Endothelial cell of umbilical vein (primary cell): ENCODE data around the gene TMEM158. TPM values are rescaled to one million over a fixed set of nuclear protein-coding genes. Genes with fewer than 3 reads are reported as not detected.
A peak's percentile ranks its signal among the peaks of the same experiment; 100 is the strongest.

Experiments
- Bru-seq: library from RNA; stranded (reverse); fragments of 400-500 nt; gene quantifications from one replicate; lab custom pipeline; 2021; lab: Mats Ljungman, UMichigan
- BruChase-seq, 2 experiments: library from RNA; stranded (reverse); fragments of 400-500 nt; gene quantifications; one replicate each; lab custom pipeline; 2021; lab: Mats Ljungman, UMichigan
- BruUV-seq: library from RNA; stranded (reverse); fragments of 400-500 nt; replicated peaks from 2 replicates; lab custom pipeline; 2021; lab: Mats Ljungman, UMichigan
- CTCF ChIA-PET: fragments of 300-600, 350-600 bp; sonication (Branson Sonifier 250); formaldehyde crosslinking; loops from one replicate; lab custom pipeline; 2021; ENCODE audit warnings: antibody characterized with exemption, inconsistent platforms; lab: Charles Lee
- POLR2A ChIA-PET: fragments of 300-600, 350-600 bp; sonication (Branson Sonifier 250); formaldehyde crosslinking; loops from one replicate; lab custom pipeline; 2021; ENCODE audit warnings: antibody characterized with exemption, inconsistent platforms; lab: Charles Lee
- DNase-seq: peaks from one replicate; pipeline ENCODE4 v3.0.0-alpha.2; 2011; ENCODE audit warnings: low read depth, low spot score
- FAIRE-seq: peaks from 2 replicates; lab custom pipeline; 2011; peaks lifted over from hg19 to GRCh38; lab: Jason Lieb, UNC
- H2AFZ ChIP-seq: 2 replicates; pipeline ENCODE4 v1.6.0; 2012; ENCODE audit warnings: low read depth, low read length, control low read depth, inconsistent platforms
- H3K27ac ChIP-seq: 2 replicates; pipeline ENCODE4 v1.5.1; 2011; ENCODE audit warnings: low read depth, mild to moderate bottlenecking, control low read depth, low read length, moderate library complexity; ENCODE audit not compliant: insufficient read depth
- H3K27me3 ChIP-seq, 2 experiments: 2 replicates each; pipeline versions ENCODE4 v1.6.0 to v1.6.1; 2011; ENCODE audit warnings: low read length in 2 of 2, mixed read lengths in 1 of 2; ENCODE audit not compliant: control insufficient read depth in 2 of 2, insufficient read depth in 2 of 2
- H3K36me3 ChIP-seq, 2 experiments: 2 replicates in 1 of 2; 3 replicates in 1 of 2; pipeline ENCODE4 v1.5.1; 2011; ENCODE audit warnings: low read length in 2 of 2, mild to moderate bottlenecking in 1 of 2, moderate library complexity in 1 of 2; ENCODE audit not compliant: control insufficient read depth in 2 of 2, insufficient read depth in 2 of 2; ENCODE audit errors: extremely low read depth in 1 of 2
- H3K4me1 ChIP-seq: 3 replicates; pipeline ENCODE4 v1.5.1; 2011; ENCODE audit warnings: mild to moderate bottlenecking, low read length; ENCODE audit not compliant: control insufficient read depth, insufficient read depth; ENCODE audit errors: extremely low read depth
- H3K4me2 ChIP-seq: 2 replicates; pipeline ENCODE4 v1.6.1; 2011; ENCODE audit warnings: low read length, control low read depth, mixed read lengths; ENCODE audit not compliant: insufficient read depth
- H3K4me3 ChIP-seq, 3 experiments: fragments of 200-600 bp in 1 of 3; sonication (generic), shearing (Covaris generic) in 1 of 3; replicated peaks in 1 of 3; 2 replicates each; pipeline ENCODE4 v1.5.1; 2011 to 2016; ENCODE audit warnings: control low read depth in 3 of 3, low read length in 3 of 3, mild to moderate bottlenecking in 2 of 3, inconsistent platforms in 1 of 3, low read depth in 1 of 3, moderate library complexity in 1 of 3; ENCODE audit not compliant: insufficient read depth in 1 of 3
- H3K79me2 ChIP-seq: 2 replicates; pipeline ENCODE4 v1.6.0; 2012; ENCODE audit warnings: low read length, inconsistent platforms; ENCODE audit not compliant: control insufficient read depth, insufficient read depth
- H3K9ac ChIP-seq: replicated peaks from 2 replicates; pipeline ENCODE3; 2011; ENCODE audit warnings: low read length, control low read depth; ENCODE audit not compliant: insufficient read depth; ENCODE audit errors: extremely low read depth
- H3K9me1 ChIP-seq: replicated peaks from 3 replicates; pipeline ENCODE4 v1.6.0; 2011; ENCODE audit warnings: mild to moderate bottlenecking, low read length; ENCODE audit not compliant: control insufficient read depth, insufficient read depth; ENCODE audit errors: extremely low read depth
- H3K9me3 ChIP-seq: replicated peaks from 2 replicates; pipeline ENCODE4 v1.5.1; 2012; ENCODE audit warnings: low read length, inconsistent platforms; ENCODE audit not compliant: control insufficient read depth, insufficient read depth
- H4K20me1 ChIP-seq: replicated peaks from 2 replicates; pipeline ENCODE3; 2011; ENCODE audit warnings: mild to moderate bottlenecking, low read length; ENCODE audit not compliant: control insufficient read depth, insufficient read depth; ENCODE audit errors: extremely low read depth
- CTCF ChIP-seq, 2 donors: IDR thresholded peaks; 1 replicate in 1 of 2; 2 replicates in 1 of 2; pipeline ENCODE4 v1.5.1; 2011; ENCODE audit warnings: low read length in 2 of 2, mild to moderate bottlenecking in 2 of 2, moderate library complexity in 2 of 2, control low read depth in 1 of 2, inconsistent platforms in 1 of 2, low read depth in 1 of 2; ENCODE audit not compliant: insufficient read depth in 1 of 2; ENCODE audit errors: extremely low read depth in 1 of 2
- MAX ChIP-seq: IDR thresholded peaks from 2 replicates; pipeline ENCODE4 v1.6.1; 2011; ENCODE audit not compliant: insufficient read depth, insufficient read length
- MYC ChIP-seq: IDR thresholded peaks from one replicate; pipeline ENCODE4 v1.6.1; 2011; ENCODE audit warnings: mild to moderate bottlenecking, low read depth, low read length
- POLR2AphosphoS5 ChIP-seq: IDR thresholded peaks from 2 replicates; pipeline ENCODE4 v1.6.1; 2012; ENCODE audit warnings: low read depth, mild to moderate bottlenecking, control low read depth, low read length, moderate library complexity; ENCODE audit not compliant: insufficient read depth
- dilution Hi-C: fragments of 300-500 bp; cut with MboI; formaldehyde crosslinking; loops from one replicate; pipeline ENCODE4 v1.15.0; 2019; ENCODE audit warnings: low sequenced_read_pairs; ENCODE audit not compliant: extremely low pct_ligation_motif_present
- intact Hi-C: fragments of 100-400 bp; cut with micrococcal nuclease; formaldehyde crosslinking; loops from one replicate; pipeline ENCODE4 v1.10.0; 2022
- long read RNA-seq: library from polyadenylated mRNA; stranded (forward); transcript quantifications from one replicate; pipeline ENCODE4 v2.0.0, GENCODE V29; 2021
- polyA minus RNA-seq, 3 experiments: library from RNA; depleted of rRNA, polyadenylated mRNA; stranded (reverse); fragments of >200 nt; gene quantifications; 1 replicate in 1 of 3; 2 replicates in 2 of 3; pipeline ENCODE4 v1.2.3, GENCODE V29; 2011
- polyA plus RNA-seq, 4 experiments: library from polyadenylated mRNA; depleted of rRNA in 3 of 4; stranded (reverse) in 3 of 4; unstranded in 1 of 4; fragments of >200 nt; gene quantifications; 2 replicates each; pipeline versions ENCODE4 v1.2.1 to v1.2.3, GENCODE V29; 2011 to 2012; ENCODE audit warnings: missing spikeins in 1 of 4
- total RNA-seq: library from RNA; stranded (reverse); gene quantifications from 2 replicates; pipeline ENCODE4 v1.2.3, GENCODE V29; 2021

TMEM158 gene
- total RNA-seq (0.42 TPM in 2 replicates), polyA plus RNA-seq (0.15 and 0.21 TPM in 2 replicates), polyA minus RNA-seq (0.30 TPM in 1 of 2 replicates, not detected in the other), Bru-seq, nascent RNA (percentile 21 among the genes with signal in this experiment), BruChase-seq, experiment 1, labeled RNA remaining after a 6-hour chase (percentile 46 among the genes with signal in this experiment), BruChase-seq, experiment 2, labeled RNA remaining after a 2-hour chase (percentile 25 among the genes with signal in this experiment)
- polyA plus RNA-seq (2011; cell fraction: cytosol; rRNA removed), result 0.10 and 0.11 TPM in 2 replicates
- polyA plus RNA-seq (2011; cell fraction: nucleus; rRNA removed), result 0.07 and 0.11 TPM in 2 replicates
- polyA plus RNA-seq (2012), result 0.48 and 3.1 TPM in 2 replicates
- polyA minus RNA-seq (2011; cell fraction: cytosol; rRNA and poly(A)+ RNA removed), result 1.7 TPM
- polyA minus RNA-seq (2011; cell fraction: nucleus; rRNA and poly(A)+ RNA removed), result 0.29 TPM in 1 of 2 replicates, not detected in the other
- long read RNA-seq, partial matches to known transcripts, result 0 of 4 reads
- long read RNA-seq, other reads (novel, unspliced or antisense), result 0 of 4 reads

GRCh38 chr3:45226206-45226915, at the start of gene TMEM158:
Gene TMEM158, minus strand, starts transcription at chr3:45226287. Its CDS starts 260 bp downstream, at chr3:45226027.
- DNase-seq (peak; percentile 40), FAIRE-seq (no peak)
- Histone ChIP-seq H3K4me3 (peak within 1 kb of the TSS; percentile 26 to 76 (median 45)), H3K27ac (no peak within 1 kb of the TSS), H3K4me1 (peaks cover 10% of the 10 kb centered on the region), H3K4me2 (peak within 1 kb of the TSS; percentile 82), H2AFZ (peak within 1 kb of the TSS; percentile 94), H4K20me1 (no peaks in the 10 kb centered on the region), H3K9ac (no peak within 1 kb of the TSS), H3K9me3 (no peaks in the 10 kb centered on the region), H3K79me2 (no peaks in the 10 kb centered on the region), H3K9me1 (no peaks in the 10 kb centered on the region), H3K36me3 (no peaks in the 10 kb centered on the region), H3K27me3 (peaks cover 26 to 48% of the 10 kb centered on the region in 2 experiments)
- ChIA-PET CTCF (interaction anchor here (0.9 to 6.0 kb wide), 14 partner anchors 16 to 464 kb away, joined by 3 to 70 read pairs (median 6); no protein-coding TSS in a partner anchor), POLR2A (no interaction called here)
- no TSS peak for BruUV-seq
- peak; percentile 11 for TF ChIP-seq POLR2AphosphoS5
- no peak for TF ChIP-seq CTCF (IDR thresholded peaks at IDR 0.05; ENCODE audit: extremely low read depth in 1 of 2, insufficient read depth in 1 of 2, low read depth in 1 of 2, low read length in 2 of 2)
- TF ChIP-seq MYC, result no peak
- TF ChIP-seq MAX, result no peak
- intact Hi-C loops, result no loop called here
- dilution Hi-C loops, result no loop called here
